Esophagus muscularis mucosa (tissue), 3 donors: ENCODE results near the gene PACSIN1.

Source experiments
- CTCF ChIP-seq, 3 experiments: fragments of 200-600 bp in 2 of 3; fragments of 450-650 bp in 1 of 3; sonication (generic) in 2 of 3; IDR thresholded peaks; one replicate each; pipeline ENCODE4 v1.5.1; 2017 to 2019; ENCODE audit warnings: antibody characterized with exemption in 3 of 3, mild to moderate bottlenecking in 2 of 3, moderate library complexity in 1 of 3
- POLR2A ChIP-seq: fragments of 450-650 bp; IDR thresholded peaks from one replicate; pipeline ENCODE4 v1.6.1; 2017; ENCODE audit warnings: antibody characterized with exemption, moderate library complexity, mild to moderate bottlenecking, low read depth
- POLR2AphosphoS5 ChIP-seq, 2 donors: sonication (generic); formaldehyde crosslinking; IDR thresholded peaks; one replicate each; pipeline ENCODE4 v1.6.1; 2017; ENCODE audit warnings: antibody characterized with exemption in 2 of 2

GRCh38 chr6:34468378-34468892, 2.6 kb downstream of the PACSIN1 start:
- TF ChIP-seq POLR2A (no peak), CTCF (IDR thresholded peaks at IDR 0.05) (no peak), POLR2AphosphoS5 (IDR thresholded peaks at IDR 0.05) (no peak)
